Tibial nerve (tissue), 4 donors: ENCODE measurements around the gene WFIKKN1. TPM values are rescaled to one million over a fixed set of nuclear protein-coding genes. Genes with fewer than 3 reads are reported as not detected.
A peak's percentile ranks its signal among the peaks of the same experiment; 100 is the strongest.

Experiments used
- DNase-seq, 2 donors: peaks; one replicate each; pipeline ENCODE4 v3.0.0-alpha.2; 2019; ENCODE audit warnings: low spot score in 2 of 2
- H3K27ac ChIP-seq, 4 donors: fragments of 200-600 bp; sonication (generic) in 3 of 4; one replicate each; pipeline ENCODE4 v1.5.1; 2017 to 2019; ENCODE audit warnings: mild to moderate bottlenecking in 1 of 4
- H3K27me3 ChIP-seq, 2 donors: fragments of 200-600 bp; sonication (generic) in 1 of 2; one replicate each; pipeline versions ENCODE4 v1.5.1 to v1.6.0; 2017 to 2019
- H3K36me3 ChIP-seq, 3 donors: fragments of 200-600 bp; sonication (generic); one replicate each; pipeline ENCODE4 v1.5.1; 2018 to 2019
- H3K4me1 ChIP-seq, 4 donors: fragments of 200-600 bp; sonication (generic) in 3 of 4; one replicate each; pipeline ENCODE4 v1.5.1; 2017 to 2019
- H3K4me3 ChIP-seq, 4 donors: fragments of 200-600 bp; sonication (generic) in 3 of 4; one replicate each; pipeline ENCODE4 v1.5.1; 2017 to 2019; ENCODE audit warnings: mild to moderate bottlenecking in 1 of 4, moderate library complexity in 1 of 4
- H3K9me3 ChIP-seq, 4 donors: fragments of 200-600 bp; sonication (generic) in 3 of 4; one replicate each; pipeline ENCODE4 v1.5.1; 2017 to 2019
- EP300 ChIP-seq, 2 donors: sonication (generic); formaldehyde crosslinking; IDR thresholded peaks; one replicate each; pipeline ENCODE4 v1.6.1; 2017; ENCODE audit warnings: antibody characterized with exemption in 2 of 2, mild to moderate bottlenecking in 1 of 2
- POLR2A ChIP-seq, 2 donors: fragments of 450-650 bp; IDR thresholded peaks; one replicate each; pipeline ENCODE4 v1.6.1; 2017; ENCODE audit warnings: antibody characterized with exemption in 2 of 2, mild to moderate bottlenecking in 2 of 2, moderate library complexity in 2 of 2
- WGBS, 2 donors: methylation state at CpG; one replicate each; pipeline ENCODE4 v1.1.5; 2018; 5-methylcytosine and 5-hydroxymethylcytosine counted together
- total RNA-seq, 4 donors: library from RNA; depleted of rRNA; stranded (reverse); fragments of >200 nt; gene quantifications; one replicate each; pipeline ENCODE4 v1.1.0, GENCODE V29; 2016
- TF ChIP-seq, protein P1 (sequence below), 5 experiments: fragments of 200-600 bp in 3 of 5; fragments of 450-650 bp in 2 of 5; sonication (generic) in 3 of 5; IDR thresholded peaks; one replicate each; pipeline ENCODE4 v1.5.1; 2016 to 2019; ENCODE audit warnings: antibody characterized with exemption in 5 of 5, mild to moderate bottlenecking in 3 of 5, moderate library complexity in 2 of 5

Gene WFIKKN1
- total RNA-seq, 4 donors from 2014 or later: 0.66 to 3.9 (median 1.8) TPM

- Histone ChIP-seq H3K9me3 (no peaks in the 10 kb centered on the region), H3K4me1 (peaks cover 0 to 12% (median 7%) of the 10 kb centered on the region in 4 donors), H3K36me3 (peaks cover 0 to 74% (median 0%) of the 10 kb centered on the region in 3 donors), H3K27ac (no peak overlapping the region), H3K27me3 (no peaks in the 10 kb centered on the region), H3K4me3 (no peak overlapping the region)
- WGBS, 2 donors: 85 to 88% methylated on average over 12 of the region's 12 CpGs
- DNase-seq: no peak
- no peak for TF ChIP-seq EP300 (IDR thresholded peaks at IDR 0.05)
- TF ChIP-seq POLR2A (IDR thresholded peaks at IDR 0.05): no peak
- TF ChIP-seq, protein P1, sequence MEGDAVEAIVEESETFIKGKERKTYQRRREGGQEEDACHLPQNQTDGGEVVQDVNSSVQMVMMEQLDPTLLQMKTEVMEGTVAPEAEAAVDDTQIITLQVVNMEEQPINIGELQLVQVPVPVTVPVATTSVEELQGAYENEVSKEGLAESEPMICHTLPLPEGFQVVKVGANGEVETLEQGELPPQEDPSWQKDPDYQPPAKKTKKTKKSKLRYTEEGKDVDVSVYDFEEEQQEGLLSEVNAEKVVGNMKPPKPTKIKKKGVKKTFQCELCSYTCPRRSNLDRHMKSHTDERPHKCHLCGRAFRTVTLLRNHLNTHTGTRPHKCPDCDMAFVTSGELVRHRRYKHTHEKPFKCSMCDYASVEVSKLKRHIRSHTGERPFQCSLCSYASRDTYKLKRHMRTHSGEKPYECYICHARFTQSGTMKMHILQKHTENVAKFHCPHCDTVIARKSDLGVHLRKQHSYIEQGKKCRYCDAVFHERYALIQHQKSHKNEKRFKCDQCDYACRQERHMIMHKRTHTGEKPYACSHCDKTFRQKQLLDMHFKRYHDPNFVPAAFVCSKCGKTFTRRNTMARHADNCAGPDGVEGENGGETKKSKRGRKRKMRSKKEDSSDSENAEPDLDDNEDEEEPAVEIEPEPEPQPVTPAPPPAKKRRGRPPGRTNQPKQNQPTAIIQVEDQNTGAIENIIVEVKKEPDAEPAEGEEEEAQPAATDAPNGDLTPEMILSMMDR (IDR thresholded peaks at IDR 0.05): no peak
Observed at GRCh38 chr16:654034-654433, 23.2 kb downstream of the WFIKKN1 start.

GRCh38 chr16:657487-657886 lies 26.7 kb downstream of the WFIKKN1 start:
- DNase-seq: no peak
- Histone ChIP-seq H3K27me3 (no peaks in the 10 kb centered on the region), H3K4me1 (peaks cover 0 to 16% (median 14%) of the 10 kb centered on the region in 4 donors), H3K36me3 (peaks cover 0 to 71% (median 0%) of the 10 kb centered on the region in 3 donors), H3K9me3 (no peaks in the 10 kb centered on the region), H3K4me3 (no peak overlapping the region), H3K27ac (no peak overlapping the region)
- 94 to 95% methylated on average over 9 to 15 of the region's 22 CpGs for WGBS, 2 donors
- TF ChIP-seq POLR2A (IDR thresholded peaks at IDR 0.05): no peak
- TF ChIP-seq EP300 (IDR thresholded peaks at IDR 0.05): no peak
- TF ChIP-seq, protein P1 (IDR thresholded peaks at IDR 0.05): no peak

DNA sequence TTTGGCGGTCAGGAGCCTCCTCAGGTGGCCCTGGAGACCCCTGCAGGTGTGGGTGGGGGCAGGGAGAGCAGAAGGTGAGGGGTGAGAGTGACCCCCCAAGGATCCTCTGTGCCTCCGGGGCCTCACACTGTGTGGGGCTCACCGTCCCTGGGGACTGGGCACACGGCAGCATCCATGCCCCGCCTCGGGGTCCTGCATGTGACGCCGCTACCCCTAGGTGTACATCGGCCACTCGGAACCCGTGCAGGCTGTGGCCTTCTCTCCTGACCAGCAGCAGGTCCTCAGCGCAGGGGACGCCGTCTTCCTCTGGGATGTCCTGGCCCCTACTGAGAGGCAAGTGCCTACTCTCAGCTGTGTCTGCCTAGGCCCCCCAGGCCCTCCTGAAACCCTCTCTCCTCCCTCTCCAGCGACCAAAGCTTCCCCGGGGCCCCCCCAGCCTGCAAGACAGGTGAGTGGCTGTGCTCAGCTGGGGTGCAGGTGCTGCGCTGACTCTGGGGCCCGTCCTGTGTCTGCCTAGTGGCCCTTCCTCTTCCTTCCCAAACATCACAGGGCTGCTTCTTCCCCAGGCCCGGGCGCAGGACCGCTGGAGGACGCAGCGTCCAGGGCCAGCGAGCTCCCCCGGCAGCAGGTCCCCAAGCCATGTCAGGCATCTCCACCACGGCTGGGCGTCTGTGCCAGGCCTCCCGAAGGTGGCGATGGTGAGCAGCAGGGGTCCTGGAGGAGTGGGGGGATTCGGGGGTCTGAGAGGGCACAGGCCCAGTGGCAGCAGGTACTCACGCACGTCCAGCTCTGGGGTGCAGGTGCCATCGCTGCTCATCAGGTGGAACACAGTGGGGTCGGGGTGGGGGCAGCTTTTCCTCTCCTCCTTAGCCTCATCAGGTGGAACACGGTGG lies 28.1 kb downstream of the WFIKKN1 start:
- TF ChIP-seq POLR2A (IDR thresholded peaks at IDR 0.05) (no peak), EP300 (IDR thresholded peaks at IDR 0.05) (no peak)
- TF ChIP-seq, protein P1 (IDR thresholded peaks at IDR 0.05): no peak
- H3K27me3 ChIP-seq: no peaks in the 10 kb centered on the region
- DNase-seq: no peak
- no peak overlapping the region for H3K27ac ChIP-seq
- H3K4me3 ChIP-seq: no peak overlapping the region
- peaks cover 0 to 57% (median 0%) of the 10 kb centered on the region in 3 donors for H3K36me3 ChIP-seq
- H3K4me1 ChIP-seq: peaks cover 0 to 16% (median 14%) of the 10 kb centered on the region in 4 donors
- H3K9me3 ChIP-seq: no peaks in the 10 kb centered on the region
- WGBS, 2 donors: 90 to 91% methylated on average over 27 to 29 of the region's 35 CpGs

DNA sequence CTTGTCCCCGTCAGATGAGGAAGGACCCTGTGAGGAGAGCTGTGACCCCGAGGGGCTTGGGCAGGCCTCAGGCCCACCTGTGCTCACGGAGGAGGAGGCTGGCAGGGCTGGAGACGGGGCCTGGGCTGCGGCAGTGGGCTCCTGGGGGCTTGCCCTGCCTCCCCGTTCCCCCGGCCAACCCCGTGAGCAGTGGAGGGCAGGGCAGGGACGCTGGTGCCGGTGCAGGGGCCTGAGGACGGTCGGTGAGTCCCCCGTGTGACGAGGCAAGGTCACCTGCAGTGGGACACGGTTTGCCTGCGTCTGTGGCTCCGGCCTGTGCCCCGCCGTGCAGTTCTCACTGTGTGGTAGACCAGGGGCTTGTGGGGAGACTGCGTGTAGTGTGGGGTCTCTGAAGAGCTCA lies 28.8 kb downstream of the WFIKKN1 start:
- H3K36me3 ChIP-seq: peaks cover 0 to 51% (median 0%) of the 10 kb centered on the region in 3 donors
- H3K27ac ChIP-seq: peak overlapping the region in 2 of 4 donors; percentile 86 to 90
- TF ChIP-seq EP300 (IDR thresholded peaks at IDR 0.05) (no peak), POLR2A (IDR thresholded peaks at IDR 0.05) (no peak)
- TF ChIP-seq, protein P1 (IDR thresholded peaks at IDR 0.05): no peak
- WGBS, 2 donors: 69 to 86% methylated on average over 16 of the region's 20 CpGs
- H3K4me3 ChIP-seq: no peak overlapping the region
- no peaks in the 10 kb centered on the region for H3K9me3 ChIP-seq
- H3K27me3 ChIP-seq: no peaks in the 10 kb centered on the region
- H3K4me1 ChIP-seq: peaks cover 0 to 16% (median 14%) of the 10 kb centered on the region in 4 donors
- no peak for DNase-seq

- no peak for DNase-seq
- no peaks in the 10 kb centered on the region for H3K9me3 ChIP-seq
- H3K27me3 ChIP-seq: no peaks in the 10 kb centered on the region
- H3K27ac ChIP-seq: peak overlapping the region in 3 of 4 donors; percentile 53 to 90 (median 86)
- 58 to 60% methylated on average over 6 of the region's 6 CpGs for WGBS, 2 donors
- H3K4me3 ChIP-seq: peak overlapping the region in 1 of 4 donors; percentile 48
- H3K4me1 ChIP-seq: peaks cover 0 to 16% (median 14%) of the 10 kb centered on the region in 4 donors
- no peak for TF ChIP-seq EP300 (IDR thresholded peaks at IDR 0.05)
- no peak for TF ChIP-seq POLR2A (IDR thresholded peaks at IDR 0.05)
- TF ChIP-seq, protein P1 (IDR thresholded peaks at IDR 0.05): no peak
- peaks cover 0 to 46% (median 0%) of the 10 kb centered on the region in 3 donors for H3K36me3 ChIP-seq
Observed at GRCh38 chr16:660132-660458, 29.3 kb downstream of the WFIKKN1 start.
